Caco-2 (cell line): Measurements from ENCODE around the gene ZDHHC11B. TPM values are rescaled to one million over a fixed set of nuclear protein-coding genes. Genes with fewer than 3 reads are reported as not detected.
A peak's percentile ranks its signal among the peaks of the same experiment; 100 is the strongest.

Experiments used
- BruUV-seq: library from RNA; stranded (reverse); fragments of 400-500 nt; replicated peaks from 2 replicates; lab custom pipeline; 2021; lab: Mats Ljungman, UMichigan
- CTCF ChIA-PET: fragments of 300-600 bp; sonication (Branson Sonifier 250); formaldehyde crosslinking; loops from one replicate; lab custom pipeline; 2022; ENCODE audit warnings: antibody characterized with exemption; lab: Charles Lee
- POLR2A ChIA-PET: fragments of 300-600 bp; sonication (Branson Sonifier 250); formaldehyde crosslinking; loops from one replicate; lab custom pipeline; 2022; ENCODE audit warnings: antibody characterized with exemption; lab: Charles Lee
- DNase-seq, 2 experiments: peaks; one replicate each; pipeline versions ENCODE4 v3.0.0 to v3.0.0-alpha.2; 2020 to 2022
- H3K27me3 ChIP-seq: replicated peaks from 2 replicates; pipeline ENCODE4 v1.6.0; 2011; ENCODE audit warnings: low read length; ENCODE audit not compliant: control insufficient read depth, insufficient read depth
- H3K36me3 ChIP-seq: 2 replicates; pipeline ENCODE4 v1.5.1; 2011; ENCODE audit warnings: low read length; ENCODE audit not compliant: control insufficient read depth, insufficient read depth
- H3K4me1 ChIP-seq: fragments of 250-450 bp; sonication (Bioruptor Pico); 2 replicates; pipeline ENCODE4 v1.5.1; 2020; ENCODE audit warnings: mild to moderate bottlenecking
- H3K4me3 ChIP-seq: 2 replicates; pipeline ENCODE4 v1.5.1; 2011; ENCODE audit warnings: low read depth, mild to moderate bottlenecking, control low read depth, low read length
- H3K9me3 ChIP-seq: fragments of 250-450 bp; sonication (Bioruptor Pico); 2 replicates; pipeline ENCODE4 v1.5.1; 2020; ENCODE audit warnings: mild to moderate bottlenecking, moderate library complexity
- H3K27ac Mint-ChIP-seq: one replicate; pipeline ENCODE4 v1.8.0; 2022; ENCODE audit warnings: mixed read lengths; ENCODE audit not compliant: unreplicated experiment
- H3K27me3 Mint-ChIP-seq: one replicate; pipeline ENCODE4 v1.8.0; 2022; ENCODE audit warnings: mixed read lengths; ENCODE audit not compliant: insufficient read depth, unreplicated experiment
- H3K36me3 Mint-ChIP-seq: one replicate; pipeline ENCODE4 v1.8.0; 2022; ENCODE audit warnings: mild to moderate bottlenecking, mixed read lengths; ENCODE audit not compliant: insufficient read depth, unreplicated experiment
- H3K4me1 Mint-ChIP-seq: one replicate; pipeline ENCODE4 v1.8.0; 2022; ENCODE audit warnings: low read depth, mixed read lengths; ENCODE audit not compliant: unreplicated experiment
- H3K4me3 Mint-ChIP-seq: one replicate; pipeline ENCODE4 v1.8.0; 2022; ENCODE audit warnings: mild to moderate bottlenecking, moderate library complexity, mixed read lengths; ENCODE audit not compliant: unreplicated experiment
- H3K9me3 Mint-ChIP-seq: one replicate; pipeline ENCODE4 v1.8.0; 2022; ENCODE audit warnings: mixed read lengths; ENCODE audit not compliant: unreplicated experiment
- intact Hi-C: fragments of 100-400 bp; cut with micrococcal nuclease; formaldehyde crosslinking; loops from one replicate; pipeline ENCODE4 v1.10.0; 2022; ENCODE audit not compliant: unreplicated experiment
- total RNA-seq: library from RNA; stranded (reverse); gene quantifications from 2 replicates; pipeline ENCODE4 v1.2.3, GENCODE V29; 2022
- TF ChIP-seq, protein P1 (sequence below), 2 experiments: fragments of 200-600 bp in 1 of 2; IDR thresholded peaks; 1 replicate in 1 of 2; 2 replicates in 1 of 2; pipeline versions ENCODE4 v1.5.1 to v1.8.0; 2011 to 2022; ENCODE audit warnings: antibody characterized with exemption in 1 of 2, control low read depth in 1 of 2, inconsistent platforms in 1 of 2, low read depth in 1 of 2, low read length in 1 of 2, mild to moderate bottlenecking in 1 of 2, moderate library complexity in 1 of 2; ENCODE audit not compliant: insufficient read depth in 1 of 2, severe bottlenecking in 1 of 2, unreplicated experiment in 1 of 2

Gene ZDHHC11B
- total RNA-seq, 1 experiment from 2014 or later = 1.00 TPM

DNA sequence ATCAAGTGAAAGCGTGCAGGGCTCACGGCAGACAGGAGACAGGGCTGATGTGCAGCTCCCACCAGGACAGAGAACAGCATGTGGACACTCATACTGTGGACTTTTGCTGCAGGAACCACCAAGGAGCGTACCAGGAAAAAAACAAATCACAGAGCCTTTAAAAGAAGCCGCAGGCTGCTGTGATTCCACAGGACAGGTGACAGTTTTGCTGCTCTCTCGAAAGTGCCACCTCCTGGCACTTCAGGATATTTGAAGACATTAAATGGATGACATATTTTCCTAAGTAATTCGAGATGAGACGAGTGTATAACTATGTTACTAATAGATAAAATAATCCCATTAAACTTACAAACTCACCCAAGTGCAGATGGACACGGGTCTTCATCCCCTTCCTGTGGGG lies 37.0 kb upstream of the ZDHHC11B start:
- Mint-ChIP-seq H3K36me3 (no peaks in the 10 kb centered on the region), H3K4me3 (no peak overlapping the region), H3K9me3 (no peaks in the 10 kb centered on the region), H3K27me3 (peaks cover 19% of the 10 kb centered on the region), H3K4me1 (no peaks in the 10 kb centered on the region), H3K27ac (no peak overlapping the region)
- TF ChIP-seq, protein P1, sequence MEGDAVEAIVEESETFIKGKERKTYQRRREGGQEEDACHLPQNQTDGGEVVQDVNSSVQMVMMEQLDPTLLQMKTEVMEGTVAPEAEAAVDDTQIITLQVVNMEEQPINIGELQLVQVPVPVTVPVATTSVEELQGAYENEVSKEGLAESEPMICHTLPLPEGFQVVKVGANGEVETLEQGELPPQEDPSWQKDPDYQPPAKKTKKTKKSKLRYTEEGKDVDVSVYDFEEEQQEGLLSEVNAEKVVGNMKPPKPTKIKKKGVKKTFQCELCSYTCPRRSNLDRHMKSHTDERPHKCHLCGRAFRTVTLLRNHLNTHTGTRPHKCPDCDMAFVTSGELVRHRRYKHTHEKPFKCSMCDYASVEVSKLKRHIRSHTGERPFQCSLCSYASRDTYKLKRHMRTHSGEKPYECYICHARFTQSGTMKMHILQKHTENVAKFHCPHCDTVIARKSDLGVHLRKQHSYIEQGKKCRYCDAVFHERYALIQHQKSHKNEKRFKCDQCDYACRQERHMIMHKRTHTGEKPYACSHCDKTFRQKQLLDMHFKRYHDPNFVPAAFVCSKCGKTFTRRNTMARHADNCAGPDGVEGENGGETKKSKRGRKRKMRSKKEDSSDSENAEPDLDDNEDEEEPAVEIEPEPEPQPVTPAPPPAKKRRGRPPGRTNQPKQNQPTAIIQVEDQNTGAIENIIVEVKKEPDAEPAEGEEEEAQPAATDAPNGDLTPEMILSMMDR (IDR thresholded peaks at IDR 0.05; ENCODE audit: insufficient read depth in 1 of 2, low read depth in 1 of 2, low read length in 1 of 2, severe bottlenecking in 1 of 2, unreplicated experiment in 1 of 2) = no peak
- DNase-seq = no peak
- no peaks in the 10 kb centered on the region for H3K9me3 ChIP-seq
- H3K36me3 ChIP-seq = no peaks in the 10 kb centered on the region
- ChIA-PET POLR2A (no interaction called here), CTCF (no interaction called here)
- H3K4me1 ChIP-seq = no peaks in the 10 kb centered on the region
- H3K4me3 ChIP-seq = no peak overlapping the region
- intact Hi-C loops = loop anchor here (2.0 to 5.0 kb wide), 2 partner anchors 75 to 149 kb away; no protein-coding TSS in a partner anchor
- no TSS peak for BruUV-seq
- peaks cover 1% of the 10 kb centered on the region; the same call in 1 of the 2 replicates for H3K27me3 ChIP-seq

DNA sequence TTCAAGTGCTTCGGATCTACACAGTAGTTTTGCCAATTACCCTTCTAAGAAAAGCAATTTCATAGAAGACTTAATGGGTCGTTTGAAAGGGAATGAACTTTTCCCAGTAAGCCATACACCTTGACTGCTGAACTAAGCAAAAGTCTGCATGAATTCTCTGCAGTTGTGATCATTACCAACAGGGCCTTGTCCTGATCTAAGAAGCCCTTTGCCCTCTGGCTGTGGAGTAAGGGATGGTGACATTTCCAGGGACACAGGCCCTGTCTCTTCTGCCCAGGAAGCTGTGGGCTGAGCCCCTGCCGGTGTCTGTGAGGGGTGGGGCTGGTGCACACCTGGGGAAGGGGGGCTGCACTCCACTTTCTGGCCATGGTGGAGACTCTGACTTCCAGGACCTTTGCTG lies 35.7 kb upstream of the ZDHHC11B start:
- intact Hi-C loops = loop anchor here (2.0 to 5.0 kb wide), 2 partner anchors 73 to 148 kb away; no protein-coding TSS in a partner anchor
- Mint-ChIP-seq H3K27me3 (peaks cover 22% of the 10 kb centered on the region), H3K4me3 (no peak overlapping the region), H3K4me1 (no peaks in the 10 kb centered on the region), H3K36me3 (no peaks in the 10 kb centered on the region), H3K27ac (no peak overlapping the region), H3K9me3 (no peaks in the 10 kb centered on the region)
- Histone ChIP-seq H3K4me1 (no peaks in the 10 kb centered on the region), H3K36me3 (no peaks in the 10 kb centered on the region), H3K9me3 (no peaks in the 10 kb centered on the region), H3K27me3 (peaks cover 1% of the 10 kb centered on the region; the same call in 1 of the 2 replicates), H3K4me3 (no peak overlapping the region)
- TF ChIP-seq, protein P1 (IDR thresholded peaks at IDR 0.05; ENCODE audit: insufficient read depth in 1 of 2, low read depth in 1 of 2, low read length in 1 of 2, severe bottlenecking in 1 of 2, unreplicated experiment in 1 of 2) = peak in 1 of 2 experiments; percentile 15
- no TSS peak for BruUV-seq
- ChIA-PET CTCF (no interaction called here), POLR2A (no interaction called here)
- no peak for DNase-seq

DNA sequence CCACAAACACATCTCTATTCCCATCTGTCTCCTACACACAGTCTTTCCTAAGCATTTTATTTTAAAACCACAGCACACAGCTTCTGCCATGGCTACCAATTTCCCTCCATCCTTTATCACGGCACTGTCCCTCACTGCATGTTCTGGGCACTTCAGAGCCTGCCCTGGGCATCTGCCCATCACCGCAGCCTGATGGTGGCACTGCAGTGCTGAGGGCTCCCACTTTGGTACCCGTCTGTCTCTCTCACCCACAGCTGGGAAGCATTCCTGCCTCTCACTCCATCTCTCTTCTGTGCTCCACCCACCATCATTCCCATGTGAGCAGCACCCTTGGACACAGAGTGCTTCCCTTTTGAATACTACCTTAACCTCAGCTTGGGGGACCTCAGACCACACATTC lies 34.5 kb upstream of the ZDHHC11B start:
- ChIA-PET CTCF (no interaction called here), POLR2A (no interaction called here)
- Histone ChIP-seq H3K4me1 (no peaks in the 10 kb centered on the region), H3K36me3 (no peaks in the 10 kb centered on the region), H3K4me3 (no peak overlapping the region), H3K27me3 (peaks cover 1% of the 10 kb centered on the region; the same call in 1 of the 2 replicates), H3K9me3 (no peaks in the 10 kb centered on the region)
- intact Hi-C loops = no loop called here
- H3K27ac Mint-ChIP-seq = no peak overlapping the region
- no peaks in the 10 kb centered on the region for H3K4me1 Mint-ChIP-seq
- DNase-seq = no peak
- H3K36me3 Mint-ChIP-seq = no peaks in the 10 kb centered on the region
- peaks cover 18% of the 10 kb centered on the region for H3K27me3 Mint-ChIP-seq
- no peak overlapping the region for H3K4me3 Mint-ChIP-seq
- no TSS peak for BruUV-seq
- TF ChIP-seq, protein P1 (IDR thresholded peaks at IDR 0.05; ENCODE audit: insufficient read depth in 1 of 2, low read depth in 1 of 2, low read length in 1 of 2, severe bottlenecking in 1 of 2, unreplicated experiment in 1 of 2) = no peak
- no peaks in the 10 kb centered on the region for H3K9me3 Mint-ChIP-seq
